CD4-positive, alpha-beta T cell treated with Interleukin-17A for 1 hour (primary cell): ENCODE data around the gene FNDC3B.

Experiments used
- DNase-seq: peaks from one replicate; pipeline ENCODE4 v3.0.0-alpha.2; 2020

Gene FNDC3B

DNA sequence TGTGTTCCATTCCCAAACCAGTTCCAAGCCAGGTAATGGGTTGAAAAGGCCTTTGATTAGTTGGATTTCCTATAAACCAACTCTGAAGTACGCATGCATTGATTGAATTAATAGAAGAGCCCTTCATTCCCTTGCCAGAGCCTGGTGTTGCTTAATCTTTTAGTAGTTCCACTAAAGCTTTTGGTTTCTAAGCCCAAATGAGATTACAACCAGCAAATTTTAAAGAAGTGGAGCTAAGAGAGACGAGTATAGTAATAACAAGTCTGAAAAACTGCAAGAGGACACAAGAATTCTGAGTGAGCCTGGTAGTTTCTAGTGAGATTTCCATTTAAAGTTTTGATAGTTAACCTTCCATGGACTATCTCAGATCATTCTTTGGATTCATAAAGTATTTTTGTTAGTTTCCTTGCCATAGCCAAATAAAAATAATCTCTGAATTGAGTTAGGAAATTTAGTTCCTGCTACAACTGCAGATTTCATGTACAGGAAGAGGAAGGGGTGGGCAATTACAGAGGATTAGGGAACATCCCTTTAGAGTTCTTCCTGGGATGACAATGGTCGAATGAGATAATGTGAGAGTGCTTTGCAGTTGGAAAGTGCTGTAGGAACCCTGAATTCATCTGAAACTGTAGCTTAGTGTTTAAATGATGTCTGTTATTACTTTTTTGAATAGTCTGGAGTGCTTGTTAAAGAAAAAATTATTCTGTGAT lies 136.8 kb downstream of the FNDC3B start:
- DNase-seq, result no peak

DNA sequence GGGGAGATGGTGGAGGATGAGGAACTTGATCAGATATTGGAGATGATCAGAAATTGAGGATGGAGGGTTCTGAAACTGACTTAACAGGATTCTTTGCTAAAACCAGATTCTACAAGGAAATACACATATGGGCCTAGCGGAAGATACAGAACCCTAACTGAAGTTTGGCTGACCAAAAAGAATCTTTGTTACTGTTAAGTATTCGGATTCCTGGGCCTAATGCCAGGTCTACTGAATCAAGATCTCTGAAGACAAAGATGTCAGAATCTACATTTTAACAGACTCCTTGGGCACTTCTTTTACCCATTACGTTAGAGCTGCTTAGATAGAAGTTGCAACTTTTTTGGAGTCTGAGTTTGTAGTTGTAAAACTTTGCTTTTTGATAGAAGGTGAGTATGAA lies 137.7 kb downstream of the FNDC3B start:
- DNase-seq, result no peak

DNA sequence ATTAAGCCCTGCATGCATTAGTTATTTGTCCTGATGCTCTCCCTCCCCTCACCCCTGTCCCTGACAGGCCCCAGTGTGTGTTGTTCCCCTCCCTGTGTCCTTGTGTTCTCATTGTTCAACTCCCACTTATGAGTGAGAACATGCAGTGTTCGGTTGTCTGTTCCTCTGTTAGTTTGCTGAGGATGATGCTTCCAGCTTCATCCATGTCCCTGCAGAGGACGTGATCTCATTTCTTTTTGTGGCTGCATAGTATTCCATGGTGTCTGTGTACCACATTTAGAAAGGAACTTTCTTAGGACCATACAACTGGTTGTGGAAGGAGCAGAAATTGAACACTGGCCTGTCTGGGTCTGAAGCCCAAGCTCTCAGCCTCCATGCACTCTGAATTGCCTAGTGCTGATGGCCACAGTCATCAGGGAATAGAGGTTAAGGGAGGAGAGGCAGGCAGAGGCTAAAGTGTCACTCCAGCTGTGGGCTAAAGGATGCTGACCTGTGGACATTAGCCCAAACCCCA lies 138.5 kb downstream of the FNDC3B start:
- DNase-seq, result no peak

DNA sequence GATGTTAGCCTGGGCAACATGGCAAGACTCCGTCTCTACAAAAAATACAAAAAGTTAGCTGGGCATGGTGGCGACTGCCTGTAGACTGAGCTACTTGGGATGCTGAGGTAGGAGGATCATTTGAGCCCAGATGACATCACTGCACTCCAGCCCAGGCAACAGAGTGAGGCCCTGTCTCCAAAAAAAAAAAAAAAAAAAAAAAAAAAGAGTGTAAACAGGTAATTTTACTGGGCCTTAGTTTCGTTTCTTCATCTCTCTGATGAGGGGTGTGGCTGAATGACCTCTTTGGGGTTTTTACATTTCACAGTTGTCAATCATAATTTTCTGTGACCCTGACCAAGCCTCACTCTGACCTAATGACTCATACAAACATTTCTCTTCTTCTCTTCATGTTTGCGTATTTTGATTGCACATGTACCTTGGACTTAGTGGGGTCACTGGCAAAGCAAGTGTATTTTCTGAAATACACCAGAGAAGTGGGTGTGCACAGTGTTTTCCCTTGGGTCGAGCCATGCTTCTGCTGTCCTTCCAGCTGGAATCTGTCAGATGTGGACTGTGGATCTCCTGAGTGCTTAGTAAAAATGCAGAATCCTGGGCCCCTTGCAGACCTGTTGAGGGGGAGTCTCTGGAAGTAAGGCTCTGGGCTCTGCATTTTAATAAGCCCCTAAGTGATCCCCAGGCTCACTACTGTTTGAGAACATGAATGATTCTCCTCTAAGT lies 140.5 kb downstream of the FNDC3B start:
- DNase-seq, result no peak

DNA sequence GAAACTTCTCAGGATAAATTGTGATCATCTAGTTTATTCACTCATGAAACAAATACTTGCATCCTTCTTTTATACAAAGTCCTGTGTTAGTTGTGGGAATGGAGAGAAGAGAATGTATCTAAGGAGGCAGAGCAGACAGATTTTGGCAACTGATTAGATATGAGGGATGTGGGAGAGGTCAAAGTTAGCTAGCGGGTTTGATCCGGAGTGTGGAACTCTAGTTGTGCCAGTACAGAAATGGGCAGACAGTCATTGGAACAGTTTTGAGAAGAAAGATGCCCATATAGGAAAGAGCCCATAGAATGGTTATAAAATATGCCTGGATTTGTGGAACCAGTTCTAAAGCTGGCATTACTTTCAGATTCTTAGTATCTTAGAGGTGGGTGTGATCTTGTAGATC lies 141.1 kb downstream of the FNDC3B start:
- no peak for DNase-seq

DNA sequence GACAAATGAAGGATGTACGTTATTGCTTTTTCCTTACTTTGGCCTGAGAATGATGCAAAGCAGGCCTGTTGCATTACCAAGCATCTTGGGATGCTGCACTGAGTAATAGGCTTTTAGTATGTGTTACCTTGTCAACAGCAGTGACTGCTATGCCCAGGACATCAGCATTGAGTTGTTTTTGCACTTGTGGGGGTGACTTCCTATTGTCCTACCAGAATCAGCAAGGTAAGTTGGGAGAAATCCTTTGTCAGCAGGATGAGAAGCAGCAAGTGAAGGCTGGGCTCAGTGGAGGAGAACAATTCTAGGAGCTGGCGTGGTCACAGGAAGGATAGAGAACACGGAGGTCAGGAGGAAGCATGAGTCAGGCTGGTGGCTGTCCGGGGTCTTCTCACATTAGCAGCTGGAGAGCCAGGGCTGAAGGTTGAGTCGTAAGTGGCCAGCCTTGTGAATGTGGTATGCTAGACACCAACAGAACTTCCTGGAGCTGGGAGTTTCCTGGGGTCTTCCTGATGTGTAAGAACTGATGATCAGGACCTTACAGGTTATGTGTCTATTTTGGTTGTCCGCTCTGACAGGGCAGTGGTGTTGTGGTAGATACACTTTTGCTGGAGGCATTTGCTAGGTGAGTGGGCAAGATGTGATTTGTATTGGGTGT lies 142.7 kb downstream of the FNDC3B start:
- no peak for DNase-seq

DNA sequence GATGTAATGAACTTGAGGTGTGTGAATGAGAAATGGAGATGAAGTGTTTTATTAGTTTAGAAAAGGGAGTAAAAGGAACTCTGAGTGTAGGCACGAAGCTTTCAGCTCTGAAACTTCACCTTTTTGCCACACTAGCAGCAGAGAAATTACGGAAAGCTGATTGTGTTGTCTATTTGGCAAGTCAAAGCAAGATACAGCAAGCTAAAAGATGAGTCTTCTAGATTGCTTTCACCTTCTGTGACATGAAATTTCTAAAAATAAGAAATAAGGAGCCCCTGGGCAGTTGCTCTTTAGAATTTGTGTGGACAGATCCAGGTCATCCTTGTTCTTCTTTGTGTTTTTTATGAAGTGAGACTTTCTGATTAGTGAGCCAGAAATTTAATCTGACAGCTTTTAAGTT lies 143.4 kb downstream of the FNDC3B start:
- DNase-seq, result no peak

DNA sequence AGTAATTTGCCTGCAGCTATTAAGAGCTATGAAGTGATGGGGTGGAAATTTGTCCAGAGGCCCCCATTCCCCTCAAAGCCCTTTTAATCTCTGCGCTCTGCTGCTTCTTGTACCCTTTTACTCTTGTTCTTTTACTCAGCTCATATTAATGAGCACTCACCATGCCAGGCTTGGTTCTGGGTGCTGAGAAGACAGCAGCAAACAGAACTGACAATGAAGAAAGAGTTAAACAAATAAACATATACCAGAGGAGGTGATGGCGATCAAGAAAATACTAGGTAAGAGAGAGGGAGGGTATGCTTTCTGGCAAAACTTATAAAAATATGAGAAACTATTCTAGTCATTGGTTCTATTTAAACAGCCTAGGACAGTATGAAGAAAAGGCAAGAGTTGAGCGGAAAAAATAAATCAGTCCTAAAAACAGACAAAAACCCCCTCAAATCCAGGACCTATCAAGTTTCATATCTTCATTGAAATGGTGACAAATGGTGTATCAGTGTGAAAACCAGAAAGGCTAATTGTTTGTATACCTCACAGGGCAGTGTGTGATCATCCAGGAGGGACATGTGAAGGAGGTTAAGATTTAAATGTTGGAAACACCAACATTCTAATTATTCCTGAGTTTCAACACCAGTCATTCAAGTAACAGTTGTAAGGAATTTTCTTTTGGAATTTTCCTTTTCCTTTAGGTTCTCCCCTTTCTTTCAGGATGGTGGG lies 144.9 kb downstream of the FNDC3B start:
- no peak for DNase-seq

DNA sequence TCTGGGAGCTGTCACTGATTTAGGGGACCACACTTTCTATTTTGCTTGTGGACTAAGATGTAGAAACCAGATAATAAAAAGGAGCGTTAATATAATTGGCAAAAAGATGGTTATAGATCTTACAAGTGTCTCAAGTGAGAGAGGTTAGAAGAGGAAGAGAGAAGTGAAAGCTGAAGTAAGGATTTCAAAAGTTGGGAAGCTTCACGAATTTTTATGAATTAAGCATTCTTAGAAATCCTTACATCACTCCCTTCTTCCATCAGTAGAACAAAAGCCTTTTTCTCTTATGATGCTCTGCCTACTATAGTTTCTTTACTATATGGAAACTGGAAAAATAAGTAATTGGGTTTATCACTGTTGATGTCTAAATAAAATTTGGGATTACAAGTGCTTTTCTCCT lies 146.5 kb downstream of the FNDC3B start:
- DNase-seq, result no peak

DNA sequence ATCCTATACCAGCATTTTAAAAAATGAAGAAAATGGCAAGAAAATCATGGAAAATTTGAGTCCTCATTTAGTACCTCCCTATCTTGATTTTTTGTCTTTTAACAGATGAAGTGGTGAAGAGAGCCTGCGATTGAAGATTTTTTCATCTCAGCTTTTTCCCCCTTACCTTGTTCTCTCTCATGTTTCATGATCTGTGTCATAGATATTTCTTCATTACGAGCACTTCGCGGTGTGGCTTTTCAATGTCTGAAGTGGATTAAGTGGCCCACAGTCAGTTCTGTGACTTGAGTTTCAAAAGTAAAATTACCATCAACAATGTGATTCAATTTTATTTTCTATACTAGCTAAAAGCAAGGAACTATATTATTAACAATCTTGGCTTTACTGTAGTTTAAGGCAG lies 147.2 kb downstream of the FNDC3B start:
- no peak for DNase-seq

DNA sequence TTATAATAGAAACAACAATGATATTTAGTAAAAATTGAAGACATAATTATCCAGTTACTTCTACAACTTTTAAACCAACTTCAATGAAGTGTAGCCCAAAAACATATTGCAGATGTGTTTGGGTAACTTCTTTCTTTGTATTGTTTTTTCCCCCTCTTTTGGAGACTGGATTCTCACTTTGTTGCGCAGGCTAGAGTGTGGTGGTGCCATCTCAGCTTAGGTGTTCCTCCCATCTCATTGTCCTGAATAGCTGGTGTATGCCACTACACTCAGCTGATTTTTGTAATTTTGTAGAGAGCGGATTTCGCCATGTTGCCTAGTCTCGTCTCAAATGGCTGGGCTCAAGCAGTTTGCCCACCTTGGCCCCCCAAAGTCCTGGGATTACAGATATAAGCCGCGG lies 148.1 kb downstream of the FNDC3B start:
- no peak for DNase-seq

DNA sequence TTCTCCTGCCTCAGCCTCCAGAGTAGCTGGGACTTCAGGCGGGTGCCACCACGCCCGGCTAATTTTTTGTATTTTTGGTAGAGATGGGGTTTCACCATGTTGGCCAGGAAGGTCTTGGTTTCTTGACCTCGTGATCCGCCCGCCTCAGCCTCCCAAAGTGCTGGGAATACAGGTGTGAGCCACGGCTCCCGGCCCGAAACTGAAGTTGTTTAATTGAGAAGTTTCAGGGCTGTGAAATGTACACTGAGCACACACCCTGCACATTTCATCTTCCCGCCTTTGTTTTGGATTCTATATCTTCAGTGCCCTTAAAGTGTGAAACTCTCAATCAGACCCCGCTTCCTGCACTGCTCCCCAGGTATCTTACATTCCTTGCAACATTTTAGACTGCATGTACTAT lies 149.1 kb downstream of the FNDC3B start:
- DNase-seq, result no peak

DNA sequence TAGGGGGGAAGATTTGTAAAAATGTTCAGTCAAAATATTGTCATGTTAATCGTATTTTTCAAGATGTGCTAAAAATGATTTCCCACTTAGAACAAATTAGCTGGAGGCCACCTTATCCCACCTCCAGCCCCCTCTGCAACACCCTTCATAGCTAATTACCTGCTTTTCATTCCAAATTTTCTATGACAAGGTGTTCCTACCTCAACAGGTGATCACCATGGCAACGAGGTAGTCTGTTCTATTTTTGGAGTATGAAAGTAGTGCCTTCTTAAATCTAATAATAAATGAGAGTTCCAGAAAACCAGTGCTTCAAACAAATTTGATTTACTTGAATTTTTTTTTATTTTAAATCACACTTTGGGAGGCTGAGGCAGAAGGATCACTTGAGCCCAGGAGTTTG lies 149.8 kb downstream of the FNDC3B start:
- no peak for DNase-seq

DNA sequence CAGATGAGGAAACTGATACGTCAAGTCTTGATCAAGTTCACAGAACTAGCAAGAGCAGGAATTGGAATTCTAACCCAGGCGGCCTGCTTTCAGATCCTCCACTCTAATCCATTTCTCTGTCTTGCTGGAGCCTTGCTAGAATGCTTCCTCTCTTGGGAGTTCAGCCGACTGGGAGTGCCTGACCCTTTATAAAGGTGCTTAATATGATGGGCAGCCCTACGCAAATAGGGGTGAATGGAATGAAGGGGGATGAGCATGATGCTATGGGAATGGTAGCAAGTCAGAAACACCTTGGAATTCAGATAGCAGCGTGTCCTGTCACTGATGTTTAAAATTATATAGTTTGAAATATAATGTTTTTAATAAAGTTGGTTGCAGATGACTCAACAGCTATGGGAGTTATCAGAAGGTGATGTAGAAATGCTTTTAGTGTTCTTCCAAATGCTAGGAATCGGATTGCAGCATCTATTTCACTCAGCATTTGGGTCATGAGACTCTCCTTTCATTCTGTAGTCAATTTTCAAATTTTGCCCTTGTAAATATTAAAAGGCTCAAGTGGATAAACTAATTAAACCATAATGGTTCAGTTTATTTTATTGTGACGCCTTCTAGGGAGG lies 150.7 kb downstream of the FNDC3B start:
- no peak for DNase-seq

DNA sequence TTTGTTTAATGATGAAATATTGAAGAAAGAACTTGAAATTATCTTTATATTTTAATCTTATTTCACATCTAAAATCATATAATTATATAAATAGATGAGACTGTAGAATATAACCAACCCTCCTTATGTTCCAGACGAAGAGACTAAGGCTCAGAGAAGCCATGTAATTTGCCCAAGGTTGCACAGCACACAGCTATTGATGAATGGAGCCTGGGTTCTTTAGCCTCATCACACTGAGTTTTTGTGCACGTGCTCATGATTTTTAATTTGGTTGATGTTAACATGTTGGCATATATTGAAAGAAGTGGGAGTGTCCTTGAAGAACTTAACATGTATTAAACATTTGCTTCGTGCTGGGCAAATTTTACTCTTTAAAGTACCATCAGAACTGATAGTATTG lies 151.6 kb downstream of the FNDC3B start:
- DNase-seq, result no peak

DNA sequence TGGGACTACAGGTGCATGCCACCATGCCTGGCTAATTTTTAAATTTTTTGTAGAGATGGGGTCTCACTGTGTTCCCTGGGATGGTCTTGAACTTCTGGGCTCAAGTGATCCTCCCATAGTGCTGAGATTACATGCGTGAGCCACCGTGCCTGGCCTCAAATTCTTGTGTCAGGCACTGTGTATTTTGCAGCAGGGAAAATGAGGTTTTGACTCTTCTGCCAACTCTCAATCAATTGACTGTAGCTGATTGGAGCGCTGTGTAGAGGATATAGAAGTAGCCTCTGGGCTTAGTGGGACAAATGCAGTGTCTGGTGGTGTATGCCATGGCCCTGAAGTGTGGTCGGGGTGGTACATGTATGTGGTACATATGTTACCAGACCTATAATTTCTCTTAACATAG lies 152.3 kb downstream of the FNDC3B start:
- no peak for DNase-seq

DNA sequence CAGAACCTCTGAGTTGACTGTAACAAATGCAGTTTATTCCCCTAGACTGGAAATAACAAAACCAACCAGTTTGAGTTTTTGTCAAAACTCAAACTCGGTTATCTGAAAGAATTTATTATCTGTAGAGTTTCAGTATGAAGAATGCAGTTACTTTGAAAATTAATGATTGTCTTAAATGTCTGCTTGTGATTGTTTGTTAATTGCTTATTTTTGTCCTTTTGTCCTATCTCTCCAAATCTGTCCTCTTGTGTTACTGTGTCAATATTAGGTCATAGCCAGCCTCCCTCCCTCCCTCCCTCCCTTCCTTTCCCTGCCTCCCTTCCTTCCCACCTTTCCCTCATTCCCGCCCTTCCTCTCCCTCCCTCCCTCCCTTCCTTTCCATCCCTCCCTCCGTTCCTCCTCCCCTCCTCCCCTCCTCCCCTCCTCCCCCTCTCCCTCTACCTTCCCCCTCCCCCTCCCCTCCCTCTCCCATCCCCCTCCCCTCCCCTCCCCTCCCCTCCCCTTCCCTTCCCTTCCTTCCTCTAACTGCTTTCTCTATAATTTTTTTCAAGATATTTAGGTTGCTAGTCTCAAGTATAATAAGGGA lies 153.5 kb downstream of the FNDC3B start:
- no peak for DNase-seq

DNA sequence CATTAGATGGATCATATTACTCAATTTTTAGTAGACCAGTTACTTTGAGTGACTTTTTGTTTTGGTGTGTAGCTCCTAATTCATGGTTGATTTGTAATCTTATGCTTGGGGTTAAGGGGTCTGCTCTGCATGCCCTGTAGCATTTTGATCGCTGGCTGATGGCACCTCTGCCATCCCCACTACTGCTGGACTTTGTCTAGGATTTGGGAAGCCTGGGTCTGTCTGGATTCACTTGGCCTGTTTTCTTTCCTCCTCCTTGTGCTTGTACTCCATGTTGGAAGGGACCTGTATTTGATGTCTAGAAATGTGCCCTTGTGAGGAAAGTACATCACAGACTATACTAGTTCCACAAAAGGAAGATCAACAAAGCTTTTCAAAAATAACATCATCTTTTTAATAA lies 154.1 kb downstream of the FNDC3B start:
- DNase-seq, result no peak

DNA sequence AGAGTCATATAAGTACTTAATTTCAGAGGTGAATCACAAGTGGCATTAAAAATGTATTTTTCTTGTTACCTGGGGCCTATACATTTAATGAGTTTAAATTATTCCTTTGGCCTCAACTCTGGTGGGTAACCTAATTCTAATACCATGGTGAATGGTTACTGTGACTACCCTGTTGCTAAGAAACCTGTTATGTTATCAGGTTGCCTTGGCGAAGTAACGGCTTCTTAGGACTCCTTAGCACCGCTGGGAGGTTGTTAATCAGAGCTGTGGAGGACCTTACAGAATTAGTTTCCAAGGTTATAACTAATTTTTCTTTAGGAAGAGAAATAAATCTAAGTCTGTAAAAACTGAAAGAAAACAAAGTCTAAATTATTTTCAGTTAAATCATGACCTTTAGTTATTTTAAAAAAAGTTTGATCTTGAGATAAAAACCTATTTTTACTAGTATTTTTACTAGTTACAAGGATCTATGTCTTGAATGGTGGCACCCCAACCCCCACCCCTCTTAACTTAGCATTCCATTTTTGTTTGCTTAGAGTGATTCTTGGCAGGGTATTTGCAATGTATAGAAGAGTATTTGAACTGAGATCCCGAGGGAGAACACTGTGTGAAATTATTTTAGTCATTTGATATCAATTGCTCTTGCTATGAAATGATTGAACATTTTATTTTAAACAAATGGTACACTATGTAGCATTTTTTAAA lies 155.5 kb downstream of the FNDC3B start:
- peak; percentile 5 for DNase-seq

DNA sequence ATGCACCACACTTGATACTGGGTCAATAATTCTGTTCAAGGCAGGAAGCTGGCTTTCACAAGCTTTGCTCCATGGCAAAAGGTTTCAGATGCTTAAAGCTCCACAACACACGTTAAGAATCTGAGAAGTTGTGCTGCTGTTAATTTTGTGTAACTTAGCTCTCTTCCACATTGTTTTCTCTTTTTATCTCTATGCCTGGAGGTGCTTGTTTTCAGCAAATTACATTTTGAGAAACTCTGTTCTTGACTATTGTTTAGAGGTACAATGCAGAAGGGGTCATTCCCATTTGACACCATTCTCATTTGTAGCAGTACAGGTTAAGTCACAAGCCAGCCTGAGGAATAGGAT lies 156.0 kb downstream of the FNDC3B start:
- no peak for DNase-seq

DNA sequence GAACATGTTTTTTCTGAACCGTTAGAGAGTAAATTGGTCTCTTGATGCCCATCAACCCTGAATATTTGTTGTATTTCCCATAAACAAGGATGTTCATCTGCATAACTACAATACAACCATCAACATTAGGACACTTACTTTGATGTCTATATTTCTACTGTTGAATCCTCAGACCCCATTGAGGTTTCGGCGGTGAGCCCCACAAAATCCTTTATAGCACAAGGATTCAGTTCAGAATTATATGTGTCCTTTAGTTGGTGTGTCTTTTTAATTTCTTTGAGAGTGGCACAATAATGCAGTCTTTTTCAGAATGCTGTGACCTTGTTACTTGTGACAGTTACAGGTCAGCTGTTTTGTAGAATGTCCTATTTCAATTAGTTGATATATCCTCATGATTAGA lies 158.0 kb downstream of the FNDC3B start:
- no peak for DNase-seq

DNA sequence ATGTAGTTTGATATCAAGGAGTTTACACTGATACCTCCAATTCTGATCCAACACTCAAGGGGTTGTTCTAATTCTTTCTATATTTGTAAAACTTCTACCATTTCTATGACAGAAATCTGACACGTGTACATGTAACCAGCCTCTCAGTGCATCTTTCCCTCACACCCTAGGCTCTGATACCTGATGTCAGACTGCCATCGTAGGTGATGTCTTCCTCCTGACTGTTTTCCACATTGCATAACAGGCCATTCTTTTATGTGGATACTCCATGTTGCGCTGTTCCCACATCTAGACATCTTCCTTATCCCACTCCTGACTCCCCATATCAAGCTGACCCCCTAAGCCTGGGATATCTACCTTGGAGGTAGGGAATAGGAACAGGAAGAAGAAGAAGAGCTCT lies 159.1 kb downstream of the FNDC3B start:
- no peak for DNase-seq
